K562 (cell line): ENCODE measurements around the gene GFAP.

Source experiments
- CEBPB ChIP-seq: fragments of 450-650 bp; IDR thresholded peaks from 2 replicates; pipeline ENCODE4 v1.6.1; 2016; ENCODE audit warnings: missing genetic modification characterization, missing compliant biosample characterization
- NRF1 ChIP-seq, 2 experiments: fragments of 450-650 bp; IDR thresholded peaks in 1 of 2; conservative IDR thresholded peaks in 1 of 2; 2 replicates each; pipeline ENCODE4 v1.6.1; 2014; ENCODE audit warnings: mild to moderate bottlenecking in 2 of 2
- TF ChIP-seq, protein P1 (sequence below): IDR thresholded peaks from 2 replicates; pipeline ENCODE4 v1.6.1; 2014; ENCODE audit warnings: antibody characterized with exemption

DNA sequence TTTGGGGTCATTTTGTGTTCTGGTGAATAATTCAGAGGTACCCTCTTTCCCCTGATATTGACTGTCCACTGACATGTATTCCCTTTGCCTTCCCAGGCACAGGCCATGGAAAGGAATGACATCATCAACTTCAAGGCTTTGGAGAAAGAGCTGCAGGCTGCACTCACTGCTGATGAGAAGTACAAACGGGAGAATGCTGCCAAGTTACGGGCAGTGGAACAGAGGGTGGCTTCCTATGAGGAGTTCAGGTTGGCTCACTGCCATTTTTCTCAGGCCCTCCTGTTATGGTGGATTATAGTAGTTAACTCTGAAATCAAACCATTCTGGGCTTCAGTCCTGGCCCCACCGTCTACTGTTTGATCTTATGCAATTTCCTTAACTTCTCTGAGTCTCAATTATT lies 14.4 kb downstream of the GFAP start:
- no peak for TF ChIP-seq CEBPB (tag)
- TF ChIP-seq NRF1 (conservative IDR thresholded peaks at IDR 0.05 in 1 of 2, IDR thresholded peaks at IDR 0.05 in 1 of 2) = no peak
- TF ChIP-seq, protein P1, sequence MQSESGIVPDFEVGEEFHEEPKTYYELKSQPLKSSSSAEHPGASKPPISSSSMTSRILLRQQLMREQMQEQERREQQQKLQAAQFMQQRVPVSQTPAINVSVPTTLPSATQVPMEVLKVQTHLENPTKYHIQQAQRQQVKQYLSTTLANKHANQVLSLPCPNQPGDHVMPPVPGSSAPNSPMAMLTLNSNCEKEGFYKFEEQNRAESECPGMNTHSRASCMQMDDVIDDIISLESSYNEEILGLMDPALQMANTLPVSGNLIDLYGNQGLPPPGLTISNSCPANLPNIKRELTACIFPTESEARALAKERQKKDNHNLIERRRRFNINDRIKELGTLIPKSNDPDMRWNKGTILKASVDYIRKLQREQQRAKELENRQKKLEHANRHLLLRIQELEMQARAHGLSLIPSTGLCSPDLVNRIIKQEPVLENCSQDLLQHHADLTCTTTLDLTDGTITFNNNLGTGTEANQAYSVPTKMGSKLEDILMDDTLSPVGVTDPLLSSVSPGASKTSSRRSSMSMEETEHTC = no peak
